Panc1 (cell line): ENCODE measurements around the gene WNT5B.

ENCODE experiments used
- POLR2AphosphoS5 ChIP-seq: IDR thresholded peaks from 2 replicates; pipeline ENCODE4 v1.6.1; 2012; ENCODE audit warnings: mild to moderate bottlenecking, low read depth, low read length, moderate library complexity
- SIN3A ChIP-seq: IDR thresholded peaks from 2 replicates; pipeline ENCODE4 v1.6.1; 2012; ENCODE audit warnings: low read depth, mild to moderate bottlenecking, low read length, moderate library complexity, borderline replicate concordance; ENCODE audit not compliant: insufficient read depth
- TCF7L2 ChIP-seq: IDR thresholded peaks from 2 replicates; pipeline ENCODE4 v1.6.1; 2011; ENCODE audit warnings: mild to moderate bottlenecking, low read depth, low read length, inconsistent platforms
- TF ChIP-seq, protein P1 (sequence below): fragments of 450-650 bp; IDR thresholded peaks from 2 replicates; pipeline ENCODE4 v1.5.1; 2017; ENCODE audit warnings: mild to moderate bottlenecking
- TF ChIP-seq, protein P2 (sequence below), 2 experiments: IDR thresholded peaks; 2 replicates each; pipeline ENCODE4 v1.6.1; 2011 to 2012; ENCODE audit warnings: low read depth in 2 of 2, control low read depth in 1 of 2, low read length in 1 of 2, mild to moderate bottlenecking in 1 of 2, moderate library complexity in 1 of 2; ENCODE audit not compliant: insufficient read depth in 1 of 2

DNA sequence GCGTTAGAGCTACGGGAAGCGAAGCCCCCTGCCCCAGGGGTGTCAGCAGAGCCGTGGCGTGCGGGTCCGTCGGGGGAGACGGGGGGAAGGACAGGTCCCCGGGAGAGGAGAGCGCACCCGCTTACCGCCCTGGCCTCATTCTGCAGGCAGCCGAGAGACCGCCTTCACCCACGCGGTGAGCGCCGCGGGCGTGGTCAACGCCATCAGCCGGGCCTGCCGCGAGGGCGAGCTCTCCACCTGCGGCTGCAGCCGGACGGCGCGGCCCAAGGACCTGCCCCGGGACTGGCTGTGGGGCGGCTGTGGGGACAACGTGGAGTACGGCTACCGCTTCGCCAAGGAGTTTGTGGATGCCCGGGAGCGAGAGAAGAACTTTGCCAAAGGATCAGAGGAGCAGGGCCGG lies 10.5 kb downstream of the WNT5B start:
- TF ChIP-seq, protein P1, sequence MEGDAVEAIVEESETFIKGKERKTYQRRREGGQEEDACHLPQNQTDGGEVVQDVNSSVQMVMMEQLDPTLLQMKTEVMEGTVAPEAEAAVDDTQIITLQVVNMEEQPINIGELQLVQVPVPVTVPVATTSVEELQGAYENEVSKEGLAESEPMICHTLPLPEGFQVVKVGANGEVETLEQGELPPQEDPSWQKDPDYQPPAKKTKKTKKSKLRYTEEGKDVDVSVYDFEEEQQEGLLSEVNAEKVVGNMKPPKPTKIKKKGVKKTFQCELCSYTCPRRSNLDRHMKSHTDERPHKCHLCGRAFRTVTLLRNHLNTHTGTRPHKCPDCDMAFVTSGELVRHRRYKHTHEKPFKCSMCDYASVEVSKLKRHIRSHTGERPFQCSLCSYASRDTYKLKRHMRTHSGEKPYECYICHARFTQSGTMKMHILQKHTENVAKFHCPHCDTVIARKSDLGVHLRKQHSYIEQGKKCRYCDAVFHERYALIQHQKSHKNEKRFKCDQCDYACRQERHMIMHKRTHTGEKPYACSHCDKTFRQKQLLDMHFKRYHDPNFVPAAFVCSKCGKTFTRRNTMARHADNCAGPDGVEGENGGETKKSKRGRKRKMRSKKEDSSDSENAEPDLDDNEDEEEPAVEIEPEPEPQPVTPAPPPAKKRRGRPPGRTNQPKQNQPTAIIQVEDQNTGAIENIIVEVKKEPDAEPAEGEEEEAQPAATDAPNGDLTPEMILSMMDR, result no peak
- TF ChIP-seq TCF7L2, result no peak
- TF ChIP-seq SIN3A, result no peak
- TF ChIP-seq POLR2AphosphoS5, result no peak
- TF ChIP-seq, protein P2, sequence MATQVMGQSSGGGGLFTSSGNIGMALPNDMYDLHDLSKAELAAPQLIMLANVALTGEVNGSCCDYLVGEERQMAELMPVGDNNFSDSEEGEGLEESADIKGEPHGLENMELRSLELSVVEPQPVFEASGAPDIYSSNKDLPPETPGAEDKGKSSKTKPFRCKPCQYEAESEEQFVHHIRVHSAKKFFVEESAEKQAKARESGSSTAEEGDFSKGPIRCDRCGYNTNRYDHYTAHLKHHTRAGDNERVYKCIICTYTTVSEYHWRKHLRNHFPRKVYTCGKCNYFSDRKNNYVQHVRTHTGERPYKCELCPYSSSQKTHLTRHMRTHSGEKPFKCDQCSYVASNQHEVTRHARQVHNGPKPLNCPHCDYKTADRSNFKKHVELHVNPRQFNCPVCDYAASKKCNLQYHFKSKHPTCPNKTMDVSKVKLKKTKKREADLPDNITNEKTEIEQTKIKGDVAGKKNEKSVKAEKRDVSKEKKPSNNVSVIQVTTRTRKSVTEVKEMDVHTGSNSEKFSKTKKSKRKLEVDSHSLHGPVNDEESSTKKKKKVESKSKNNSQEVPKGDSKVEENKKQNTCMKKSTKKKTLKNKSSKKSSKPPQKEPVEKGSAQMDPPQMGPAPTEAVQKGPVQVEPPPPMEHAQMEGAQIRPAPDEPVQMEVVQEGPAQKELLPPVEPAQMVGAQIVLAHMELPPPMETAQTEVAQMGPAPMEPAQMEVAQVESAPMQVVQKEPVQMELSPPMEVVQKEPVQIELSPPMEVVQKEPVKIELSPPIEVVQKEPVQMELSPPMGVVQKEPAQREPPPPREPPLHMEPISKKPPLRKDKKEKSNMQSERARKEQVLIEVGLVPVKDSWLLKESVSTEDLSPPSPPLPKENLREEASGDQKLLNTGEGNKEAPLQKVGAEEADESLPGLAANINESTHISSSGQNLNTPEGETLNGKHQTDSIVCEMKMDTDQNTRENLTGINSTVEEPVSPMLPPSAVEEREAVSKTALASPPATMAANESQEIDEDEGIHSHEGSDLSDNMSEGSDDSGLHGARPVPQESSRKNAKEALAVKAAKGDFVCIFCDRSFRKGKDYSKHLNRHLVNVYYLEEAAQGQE (IDR thresholded peaks at IDR 0.05; ENCODE audit: insufficient read depth in 1 of 2, low read depth in 2 of 2, low read length in 1 of 2), result no peak
